HS-5 (cell line): ENCODE measurements around the gene TBXT.
"Not testable (repeated sequence)": the region's sequence is repeated elsewhere in the genome, so short reads cannot be mapped to it uniquely, and the experiment has no call there.

Experiments
- DNase-seq: peaks from one replicate; pipeline ENCODE4 v3.0.0-alpha.2; 2012; ENCODE audit warnings: low read depth

Gene TBXT

GRCh38 chr6:166169549-166170421, 2.1 kb upstream of the TBXT start:
- DNase-seq, result no peak

DNA sequence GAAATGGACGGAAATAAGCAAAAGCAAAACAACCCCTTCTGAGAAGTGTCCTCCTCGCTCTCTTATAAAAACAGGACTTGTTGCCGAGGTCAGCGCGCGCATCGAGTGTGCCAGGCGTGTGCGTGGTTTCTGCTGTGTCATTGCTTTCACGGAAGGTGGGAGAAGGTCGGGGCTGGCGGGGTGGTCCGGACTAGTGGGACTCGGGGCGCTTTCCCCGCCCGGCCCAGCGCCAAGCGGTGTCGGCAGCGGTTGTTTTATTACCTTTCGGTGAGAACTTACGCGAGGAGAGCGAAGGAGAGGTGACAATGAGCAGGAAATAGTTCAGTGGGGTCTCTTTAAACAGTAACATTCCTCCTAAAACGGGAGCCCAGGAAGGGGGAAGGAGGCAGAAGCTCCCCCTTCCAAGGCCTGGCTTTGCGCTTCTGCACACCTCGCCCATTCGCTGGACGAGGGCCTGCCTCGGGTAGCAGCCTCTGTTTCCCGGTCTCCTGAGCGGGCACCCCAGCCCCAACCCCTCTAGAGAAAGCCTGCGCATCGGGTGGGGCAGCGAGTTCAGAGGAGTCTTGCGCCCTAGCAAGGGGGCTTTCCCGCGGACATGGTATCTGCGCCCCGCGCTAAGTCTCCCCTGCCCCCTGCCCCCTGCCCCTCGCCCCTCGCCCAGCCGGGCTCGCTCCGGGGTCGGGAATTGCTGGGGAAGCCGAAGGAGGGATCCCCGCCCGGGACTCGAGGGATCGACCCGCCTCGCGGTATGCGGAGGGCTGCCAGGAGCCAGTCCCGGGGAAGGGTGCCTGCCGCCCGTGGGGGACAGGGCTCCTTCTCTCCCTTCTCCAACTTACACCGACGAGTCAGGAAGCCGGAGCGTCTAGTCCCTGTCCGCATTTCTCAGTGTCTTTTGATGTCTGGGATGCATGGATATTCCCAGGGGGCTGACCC, 1.2 kb upstream of the TBXT start:
- no peak for DNase-seq

DNA sequence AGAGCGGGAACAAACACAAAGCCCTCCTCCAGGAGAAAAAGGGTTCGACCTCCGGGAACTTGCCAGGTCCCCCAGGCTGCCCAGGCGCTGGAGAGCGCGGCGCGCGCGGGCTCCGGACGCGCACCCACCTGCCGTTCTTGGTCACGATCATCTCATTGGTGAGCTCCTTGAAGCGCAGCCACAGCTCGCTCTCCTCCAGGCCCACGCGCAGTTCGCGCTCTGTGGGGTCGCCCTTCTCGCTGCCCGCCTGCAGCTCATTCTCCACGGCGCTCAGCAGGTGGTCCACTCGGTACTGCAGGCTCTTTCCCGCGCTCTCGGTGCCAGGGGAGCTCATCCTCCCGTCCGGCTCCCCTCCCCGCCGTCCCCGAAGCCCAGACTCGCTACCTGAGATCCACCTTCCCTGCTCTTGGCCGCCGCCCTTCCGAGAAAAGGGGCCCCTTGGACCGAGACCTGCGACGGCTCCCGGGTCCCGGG, 356 bp downstream of the TBXT start:
- no peak for DNase-seq

DNA sequence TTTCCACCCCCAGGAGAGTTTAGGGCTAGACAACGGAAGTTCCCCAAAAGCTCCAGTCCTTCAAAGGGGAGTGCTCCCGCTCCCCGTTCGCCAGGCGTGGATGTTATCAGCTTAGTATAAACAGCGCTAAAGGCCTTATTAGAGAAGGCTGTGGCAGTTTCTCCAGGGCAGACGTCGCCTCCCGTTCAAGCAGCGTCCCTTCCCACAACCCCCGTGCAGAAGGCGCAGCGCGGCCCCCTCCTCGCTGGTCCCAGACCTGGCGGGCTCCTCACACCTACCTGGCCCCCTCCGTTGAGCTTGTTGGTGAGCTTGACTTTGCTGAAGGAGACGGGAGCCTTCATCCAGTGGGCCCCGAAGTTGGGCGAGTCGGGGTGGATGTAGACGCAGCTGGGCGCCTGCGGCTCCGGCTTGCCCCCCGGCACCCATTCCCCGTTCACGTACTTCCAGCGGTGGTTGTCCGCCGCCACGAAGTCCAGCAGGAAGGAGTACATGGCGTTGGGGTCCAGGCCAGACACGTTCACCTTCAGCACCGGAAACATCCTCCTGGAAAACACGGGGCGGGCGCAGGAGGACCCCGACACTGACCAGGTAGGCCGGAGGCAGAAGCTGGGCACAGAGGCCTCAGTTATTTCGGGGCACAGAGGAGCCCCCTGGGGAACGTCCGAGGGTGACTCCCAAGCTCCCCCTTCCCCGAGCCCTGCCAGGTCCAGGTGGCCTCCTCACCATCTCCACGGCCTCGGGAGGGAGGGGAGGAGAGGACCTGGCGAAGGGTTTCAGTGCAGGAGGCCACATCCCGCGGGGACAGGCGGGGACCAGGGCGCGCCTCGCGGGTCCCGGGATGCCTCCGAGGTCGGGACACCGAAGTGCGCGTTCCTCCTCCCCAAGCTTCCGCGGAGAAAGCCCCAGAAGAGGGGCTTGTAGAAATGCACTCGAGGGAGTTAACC, 1.1 kb downstream of the TBXT start:
- no peak for DNase-seq

DNA sequence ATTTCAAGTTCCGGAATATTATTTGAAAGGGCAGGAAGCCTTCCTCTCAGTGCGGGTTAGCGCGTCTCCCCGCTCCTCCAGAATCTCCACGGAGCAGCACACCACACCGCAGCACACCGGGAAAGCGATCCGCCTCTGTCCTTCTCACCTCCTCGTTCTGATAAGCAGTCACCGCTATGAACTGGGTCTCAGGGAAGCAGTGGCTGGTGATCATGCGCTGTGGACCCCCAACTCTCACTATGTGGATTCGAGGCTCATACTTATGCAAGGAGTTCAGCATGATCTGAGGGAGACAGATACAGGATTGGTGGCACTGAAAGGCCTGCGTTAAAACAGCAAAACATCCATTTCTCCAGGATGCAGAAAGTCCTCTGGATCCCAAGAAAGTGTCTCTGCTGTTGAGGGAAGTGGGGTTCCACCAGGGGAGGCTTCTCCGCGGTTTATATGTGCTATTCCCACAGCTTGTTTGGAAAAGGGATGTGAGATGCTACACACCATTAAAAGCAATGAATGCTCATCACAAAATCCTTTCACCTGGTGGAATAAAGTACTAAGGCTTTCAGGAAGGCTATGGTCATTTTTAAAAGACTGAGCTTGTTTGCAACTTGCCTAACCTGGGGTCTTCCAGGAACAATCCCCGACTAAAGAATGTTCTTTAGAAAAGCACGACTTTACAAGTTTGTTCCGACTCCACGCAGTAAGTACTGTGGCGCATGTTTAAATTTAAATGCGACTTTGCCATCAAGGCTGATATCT, 1.9 kb downstream of the TBXT start:
- no peak for DNase-seq

- DNase-seq, result no peak
Measured at GRCh38 chr6:166162599-166163342, 4.9 kb downstream of the TBXT start.

DNA sequence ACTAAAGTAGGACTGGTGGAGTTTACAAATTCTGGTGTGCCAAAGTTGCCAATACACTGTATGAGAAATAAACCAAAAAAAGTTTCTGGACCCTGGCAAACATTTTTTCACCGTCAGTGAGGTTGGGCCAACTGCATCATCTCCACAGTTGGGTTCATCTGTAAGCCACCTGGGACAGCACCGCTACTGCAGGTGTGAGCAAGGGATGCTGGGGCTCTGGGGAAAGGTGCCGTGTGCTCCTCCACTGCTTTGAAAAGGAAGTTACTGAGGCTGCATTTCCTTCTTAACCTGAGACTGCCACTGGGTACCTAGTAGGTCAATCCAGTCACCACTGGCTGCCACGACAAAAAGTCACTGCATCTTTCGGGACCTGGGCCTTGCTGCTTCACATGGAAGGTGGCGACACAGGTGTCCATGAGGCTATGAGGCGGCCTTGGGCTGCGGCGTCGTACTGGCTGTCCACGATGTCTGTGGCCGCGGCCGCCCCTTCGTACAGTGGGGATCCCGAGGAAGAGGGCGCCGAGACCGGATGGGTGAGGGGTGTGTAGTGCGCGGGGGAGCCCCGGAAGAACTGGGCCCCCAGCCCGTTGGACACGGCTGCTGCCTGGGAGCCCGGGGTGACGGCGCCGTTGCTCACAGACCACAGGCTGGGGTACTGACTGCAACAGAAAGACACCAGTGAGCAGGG, 9.6 kb downstream of the TBXT start:
- DNase-seq, result no peak

DNA sequence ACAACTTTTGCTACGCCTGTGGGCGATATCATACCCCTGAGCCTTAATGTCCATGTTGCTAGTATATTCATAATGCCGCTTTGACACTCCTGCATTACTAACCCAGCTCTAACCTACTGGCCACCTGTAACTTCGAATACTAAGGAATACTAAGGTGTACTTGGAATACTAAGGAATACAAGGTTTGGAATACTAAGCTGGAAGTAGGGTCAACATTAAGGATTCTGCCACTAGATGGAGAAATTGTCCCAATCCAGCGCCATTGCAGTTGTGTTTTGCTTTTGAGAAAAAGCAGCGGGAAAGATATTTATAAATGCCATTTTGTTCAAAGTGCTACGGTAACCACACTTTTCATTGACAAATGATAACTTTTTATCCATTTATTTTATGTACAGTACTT, 10.7 kb downstream of the TBXT start:
- DNase-seq, result no peak

DNA sequence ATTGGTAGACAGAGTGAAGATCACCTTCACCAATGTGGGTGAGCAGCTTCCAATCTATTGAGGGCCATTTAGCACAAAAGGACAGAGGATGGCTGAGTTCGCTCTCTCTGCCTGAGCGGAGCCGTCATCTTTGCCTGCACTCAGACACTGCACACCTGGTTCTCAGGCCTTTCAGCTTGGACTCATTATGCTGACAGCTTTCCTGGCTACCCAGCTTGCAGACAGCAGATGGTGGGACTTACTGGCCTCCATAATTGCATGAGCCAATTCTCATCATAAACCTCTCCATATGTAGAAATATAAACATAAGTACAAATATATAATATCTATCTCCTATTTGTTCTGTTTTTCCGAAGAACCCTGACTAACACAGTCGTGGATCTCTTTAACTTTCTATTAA, 13.7 kb downstream of the TBXT start:
- no peak for DNase-seq

- DNase-seq, result no peak
Measured at GRCh38 chr6:166152660-166153059, 15.0 kb downstream of the TBXT start.

GRCh38 chr6:166151798-166152197, 15.9 kb downstream of the TBXT start:
- DNase-seq, result no peak

GRCh38 chr6:166145751-166146150, 21.9 kb downstream of the TBXT start:
- no peak for DNase-seq

DNA sequence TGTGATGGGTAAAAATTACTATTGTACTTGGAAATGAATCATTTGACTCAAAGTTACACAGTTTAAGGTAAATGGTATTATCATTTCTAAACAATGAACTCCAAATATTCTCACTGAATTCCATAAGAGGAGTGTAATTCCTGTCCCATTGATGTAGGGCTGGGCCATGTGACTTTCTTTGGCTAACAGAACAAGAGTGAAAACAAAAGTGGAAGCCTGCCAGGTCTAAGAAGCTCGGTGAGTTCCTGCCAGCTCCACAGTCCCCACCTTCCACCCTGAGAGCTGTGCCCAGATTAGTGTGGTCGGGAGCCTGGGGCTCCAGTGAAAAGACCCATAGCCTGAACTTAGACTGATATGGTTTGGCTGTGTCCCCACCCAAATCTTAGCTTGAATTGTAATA, 24.6 kb downstream of the TBXT start:
- no peak for DNase-seq

GRCh38 chr6:166127624-166128472, 39.8 kb downstream of the TBXT start:
- DNase-seq, result no peak

GRCh38 chr6:166123115-166123514, 44.5 kb downstream of the TBXT start:
- DNase-seq, result not testable (repeated sequence)

GRCh38 chr6:166121726-166122125, 45.9 kb downstream of the TBXT start:
- no peak for DNase-seq

DNA sequence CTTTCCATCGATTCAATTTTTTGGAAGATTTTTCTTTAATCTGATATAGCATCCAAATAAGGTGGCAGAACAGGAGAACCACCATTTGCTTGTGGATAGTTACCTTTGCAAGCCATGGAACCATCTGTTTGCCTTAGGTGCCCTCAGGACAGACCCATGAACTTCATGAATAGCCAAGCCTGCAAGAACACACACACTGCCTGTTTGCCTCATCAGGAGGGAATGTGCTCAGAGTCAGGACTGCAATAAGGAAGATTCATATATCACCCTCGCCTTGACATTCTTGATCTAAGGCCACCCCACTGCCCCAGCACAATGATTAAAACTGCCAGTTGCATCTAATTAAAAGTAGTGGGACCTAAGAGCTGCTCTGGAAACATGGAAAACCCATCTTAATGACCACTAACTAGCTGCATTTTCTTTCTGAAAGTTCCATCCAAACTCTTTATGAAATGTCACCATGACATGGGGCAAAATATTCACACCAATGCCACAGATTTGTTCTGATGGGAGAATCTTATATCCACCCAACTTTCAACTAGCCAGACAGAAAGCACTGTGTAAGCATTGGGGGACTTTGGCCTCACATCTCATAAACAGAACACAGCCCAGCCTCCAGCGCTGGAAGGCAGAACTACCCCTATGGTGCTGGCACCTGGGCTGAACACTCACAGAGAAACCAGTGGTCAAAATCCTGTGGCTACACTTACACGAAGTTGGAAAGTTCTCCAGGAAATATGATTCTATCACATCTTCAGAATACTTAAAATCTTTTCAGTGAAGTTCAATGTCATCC, 48.3 kb downstream of the TBXT start:
- DNase-seq, result no peak

DNA sequence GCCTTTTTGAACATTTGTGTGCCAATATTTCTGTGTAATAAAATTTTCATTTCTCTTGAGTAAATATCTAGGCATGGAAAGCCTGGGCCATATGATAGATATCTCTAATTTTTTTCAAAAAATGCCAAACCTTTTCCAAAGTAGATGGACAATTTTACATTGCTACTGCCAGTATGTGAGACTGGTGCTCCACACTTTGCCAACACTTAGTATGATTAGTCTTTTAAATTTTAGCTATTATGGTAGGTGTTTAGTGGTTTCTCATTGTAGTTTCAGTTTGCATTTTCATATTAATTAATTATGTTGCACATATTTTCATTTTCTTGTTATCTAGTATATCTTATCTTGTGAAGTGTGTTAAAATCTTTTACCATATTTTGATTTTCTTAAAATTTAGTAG, 52.0 kb downstream of the TBXT start:
- DNase-seq, result no peak
